ENCODE data around the gene PTPRR. TPM values are rescaled to one million over a fixed set of nuclear protein-coding genes. Genes with fewer than 3 reads are reported as not detected.
"Not testable (repeated sequence)": the region's sequence is repeated elsewhere in the genome, so short reads cannot be mapped to it uniquely, and the experiment has no call there.

Gene PTPRR
- total RNA-seq, 2 donors from 2014 or later, result 0.37 to 0.51 TPM

- H3K27ac ChIP-seq, result no peak overlapping the region
- DNase-seq (ENCODE audit: low spot score), result no peak
- no peaks in the 10 kb centered on the region for H3K9me3 ChIP-seq
- H3K36me3 ChIP-seq, result no peaks in the 10 kb centered on the region
- H3K27me3 ChIP-seq, result no peaks in the 10 kb centered on the region
- H3K4me1 ChIP-seq, result no peaks in the 10 kb centered on the region
- no peak for TF ChIP-seq CTCF (IDR thresholded peaks at IDR 0.05)
- no peak overlapping the region for H3K4me3 ChIP-seq
These were observed 184.0 kb downstream of the PTPRR start for GRCh38 chr12:70736351-70737133.

GRCh38 chr12:70735197-70735596 is 185.3 kb downstream of the PTPRR start:
- H3K4me1 ChIP-seq; H3K9me3 ChIP-seq; H3K27me3 ChIP-seq; H3K4me3 ChIP-seq; H3K36me3 ChIP-seq; DNase-seq (ENCODE audit: low spot score); H3K27ac ChIP-seq: not testable (repeated sequence)

DNA sequence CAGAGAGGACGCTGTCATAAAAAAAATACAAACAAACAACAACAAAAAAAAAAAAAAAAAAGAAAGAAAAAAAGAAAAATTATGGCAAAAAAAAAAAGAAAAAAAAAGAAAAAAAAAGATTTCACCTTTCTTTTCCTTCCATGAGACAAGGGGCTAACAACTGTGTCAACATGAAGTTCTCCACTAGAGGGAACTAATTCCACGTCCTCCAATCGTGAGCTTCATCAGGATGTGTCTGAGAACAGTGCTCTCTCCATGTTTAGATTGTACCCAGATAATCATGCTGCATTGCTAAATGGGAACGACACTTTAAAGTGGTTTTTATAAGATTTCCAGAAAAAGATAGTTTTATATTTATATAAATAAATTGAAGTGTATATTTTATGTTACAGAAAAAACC is 187.2 kb downstream of the PTPRR start:
- no peak overlapping the region for H3K27ac ChIP-seq
- H3K27me3 ChIP-seq, result no peaks in the 10 kb centered on the region
- DNase-seq (ENCODE audit: low spot score), result no peak
- H3K4me1 ChIP-seq, result no peaks in the 10 kb centered on the region
- no peaks in the 10 kb centered on the region for H3K9me3 ChIP-seq
- no peaks in the 10 kb centered on the region for H3K36me3 ChIP-seq
- H3K4me3 ChIP-seq, result no peak overlapping the region
- peak; percentile 29 to 75 for TF ChIP-seq CTCF (IDR thresholded peaks at IDR 0.05)

- Histone ChIP-seq H3K27ac (no peak overlapping the region), H3K9me3 (no peaks in the 10 kb centered on the region), H3K4me3 (no peak overlapping the region), H3K4me1 (no peaks in the 10 kb centered on the region), H3K27me3 (no peaks in the 10 kb centered on the region), H3K36me3 (no peaks in the 10 kb centered on the region)
- TF ChIP-seq CTCF (IDR thresholded peaks at IDR 0.05), result no peak
- DNase-seq (ENCODE audit: low spot score), result no peak
These were observed 188.3 kb downstream of the PTPRR start for GRCh38 chr12:70732287-70732686.

GRCh38 chr12:70730675-70731180 is 189.8 kb downstream of the PTPRR start:
- H3K36me3 ChIP-seq, result no peaks in the 10 kb centered on the region
- no peak overlapping the region for H3K4me3 ChIP-seq
- H3K27ac ChIP-seq, result no peak overlapping the region
- no peaks in the 10 kb centered on the region for H3K27me3 ChIP-seq
- no peaks in the 10 kb centered on the region for H3K9me3 ChIP-seq
- H3K4me1 ChIP-seq, result no peaks in the 10 kb centered on the region
- TF ChIP-seq CTCF (IDR thresholded peaks at IDR 0.05), result no peak
- no peak for DNase-seq (ENCODE audit: low spot score)

GRCh38 chr12:70724444-70724843 is 196.1 kb downstream of the PTPRR start:
- no peak overlapping the region for H3K4me3 ChIP-seq
- H3K27ac ChIP-seq, result no peak overlapping the region
- peak in 1 of 2 donors; percentile 32 for TF ChIP-seq CTCF (IDR thresholded peaks at IDR 0.05)
- no peaks in the 10 kb centered on the region for H3K9me3 ChIP-seq
- no peaks in the 10 kb centered on the region for H3K4me1 ChIP-seq
- H3K27me3 ChIP-seq, result no peaks in the 10 kb centered on the region
- no peaks in the 10 kb centered on the region for H3K36me3 ChIP-seq
- no peak for DNase-seq (ENCODE audit: low spot score)

All from right atrium auricular region (tissue), 2 donors.